GM21619 (cell line): ENCODE data around the gene KRT35.
"Not testable (repeated sequence)": the region's sequence is repeated elsewhere in the genome, so short reads cannot be mapped to it uniquely, and the experiment has no call there.

Experiments
- ATAC-seq: cut with Tn5 transposase; IDR thresholded peaks from one replicate; pipeline ENCODE4 v1.9.1; 2021; ENCODE audit not compliant: unreplicated experiment

The KRT35 gene

DNA sequence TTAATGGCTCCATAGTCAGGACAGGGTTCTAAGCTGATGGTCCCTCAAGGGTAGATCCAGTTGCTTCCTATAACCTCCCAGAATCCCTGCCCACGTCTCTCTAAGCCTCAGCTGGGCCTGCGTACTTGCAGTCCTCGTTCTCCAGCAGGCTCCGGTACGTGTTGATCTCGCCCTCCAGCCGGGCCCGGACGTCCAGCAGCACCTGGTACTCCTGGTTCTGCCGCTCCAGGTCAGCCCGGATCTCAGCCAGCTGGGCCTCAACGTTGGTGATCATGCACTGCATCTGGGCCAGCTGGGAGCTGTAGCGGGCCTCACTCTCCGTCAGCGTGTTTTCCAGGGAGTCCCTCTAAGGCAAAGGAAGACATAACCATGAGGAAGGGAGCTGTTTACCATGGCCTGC is 18.2 kb downstream of the KRT35 start:
- ATAC-seq, result no peak

DNA sequence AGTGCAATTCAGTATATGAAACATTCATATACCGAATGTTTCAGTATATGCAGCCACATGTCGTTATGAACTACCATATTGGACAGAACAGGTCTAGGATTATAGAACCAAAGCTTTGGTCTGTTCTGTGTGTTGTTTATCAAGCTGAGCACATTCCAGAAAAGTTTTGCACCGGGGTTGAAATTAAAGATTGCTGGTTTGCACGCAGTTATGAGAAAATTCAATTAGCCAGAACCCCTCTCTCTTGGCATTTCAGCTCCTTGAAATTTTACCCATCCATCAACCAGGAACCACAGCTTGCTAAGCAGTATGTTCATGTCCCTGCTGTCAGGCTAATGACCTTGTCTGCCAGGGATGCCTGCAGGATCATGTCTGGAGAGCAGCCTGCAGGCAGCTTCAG is 23.3 kb downstream of the KRT35 start:
- no peak for ATAC-seq

DNA sequence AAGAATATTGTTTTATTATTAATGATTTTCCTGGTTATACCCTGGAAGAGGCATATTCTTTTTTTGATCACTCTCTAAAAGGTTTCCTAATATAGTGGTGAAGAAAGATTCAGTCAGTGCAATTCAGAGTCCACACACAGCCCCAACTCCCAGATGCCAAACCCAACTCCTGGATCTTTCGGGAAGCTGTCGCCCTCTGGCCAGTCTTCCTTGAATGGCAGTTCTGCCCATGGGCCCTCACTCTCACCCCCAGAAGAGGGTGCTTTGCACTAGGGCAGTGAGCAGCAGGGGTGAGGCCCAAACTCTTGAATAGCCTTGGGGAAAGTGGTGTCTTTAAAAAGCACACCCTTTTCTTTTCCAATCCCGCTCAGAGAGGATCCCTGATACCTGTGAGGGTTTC is 24.7 kb downstream of the KRT35 start:
- no peak for ATAC-seq

DNA sequence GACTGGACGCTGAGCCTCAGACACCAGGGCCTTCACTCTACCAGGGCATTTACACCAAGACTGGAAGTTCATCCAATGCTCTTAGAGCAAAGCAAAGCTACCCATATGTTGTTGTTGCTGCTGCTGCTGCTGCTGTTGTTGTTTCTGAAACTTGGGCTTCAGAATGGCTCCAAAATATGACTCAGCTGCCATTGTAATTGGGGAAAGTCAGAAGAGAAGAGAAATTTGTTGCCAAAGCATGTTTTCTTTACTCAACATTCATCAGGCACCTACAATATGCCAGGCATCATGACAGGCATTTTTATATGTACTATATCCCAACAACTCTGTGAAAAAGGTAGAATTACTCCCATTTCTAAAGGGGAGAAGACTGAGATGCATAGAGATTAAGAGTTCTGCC is 25.7 kb downstream of the KRT35 start:
- ATAC-seq, result no peak

DNA sequence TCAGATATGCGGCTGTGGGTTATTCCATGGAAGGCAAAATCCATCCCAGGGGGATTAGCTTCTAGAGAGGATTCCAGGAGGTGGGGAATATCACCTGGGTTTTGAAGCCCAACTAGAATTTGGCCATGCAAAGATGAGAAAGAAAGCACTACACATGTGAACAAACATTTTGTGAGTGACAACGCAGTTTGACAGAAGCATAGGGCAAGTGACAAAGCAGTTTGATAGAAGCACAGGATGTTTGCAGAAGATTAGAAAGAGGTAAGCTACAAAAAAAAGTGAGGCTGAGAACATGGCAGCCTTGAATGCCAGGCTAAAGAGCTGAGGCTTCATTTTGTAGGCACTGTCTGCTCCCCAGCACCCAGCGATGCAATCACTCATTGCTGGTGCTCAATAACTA is 27.9 kb downstream of the KRT35 start:
- ATAC-seq, result no peak

DNA sequence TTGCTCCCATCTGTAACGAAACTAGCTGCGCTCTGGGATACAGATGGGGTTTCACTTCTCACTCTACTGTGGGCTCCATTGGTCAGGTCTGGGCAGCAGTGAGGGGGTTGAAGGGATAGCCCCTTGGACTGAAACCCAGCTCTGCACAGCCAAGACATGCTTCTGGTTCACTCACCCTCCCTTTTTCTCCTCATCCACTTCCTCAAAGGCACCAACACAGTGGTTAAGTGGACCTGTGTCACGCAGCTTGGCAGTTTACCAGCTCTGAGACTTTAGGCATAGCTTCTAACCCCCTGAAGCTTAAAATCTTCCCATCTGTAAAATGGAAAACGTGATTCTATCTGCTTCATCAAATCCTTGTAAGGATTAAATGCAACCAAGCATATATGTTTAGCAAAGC is 28.7 kb downstream of the KRT35 start:
- no peak for ATAC-seq

DNA sequence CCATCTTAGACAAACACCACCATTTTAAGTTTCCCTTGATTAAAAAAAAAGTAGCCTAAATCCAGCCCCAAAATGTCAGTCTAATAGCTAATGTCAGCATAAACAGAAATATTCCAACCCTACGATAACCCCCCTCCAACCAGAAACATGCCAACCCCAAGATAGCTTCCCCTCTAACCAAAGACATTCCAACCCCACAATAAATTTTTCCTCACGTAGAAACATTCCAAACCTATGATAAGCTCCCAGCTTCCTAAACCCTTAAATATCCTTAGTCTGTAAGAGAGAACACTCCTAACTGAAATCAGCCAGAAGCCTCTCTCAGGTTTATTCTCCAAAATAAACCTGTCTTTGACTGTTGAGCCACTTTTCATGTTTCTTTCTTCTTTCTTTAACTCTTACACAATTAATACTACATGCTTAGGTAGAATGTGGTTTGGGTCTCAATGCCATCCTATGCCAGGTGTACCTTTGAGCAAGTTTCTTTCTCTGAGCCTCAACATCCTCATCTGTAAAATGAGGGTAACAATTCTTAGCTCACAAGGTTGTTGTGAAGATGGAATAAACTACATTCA is 29.7 kb downstream of the KRT35 start:
- ATAC-seq, result no peak

DNA sequence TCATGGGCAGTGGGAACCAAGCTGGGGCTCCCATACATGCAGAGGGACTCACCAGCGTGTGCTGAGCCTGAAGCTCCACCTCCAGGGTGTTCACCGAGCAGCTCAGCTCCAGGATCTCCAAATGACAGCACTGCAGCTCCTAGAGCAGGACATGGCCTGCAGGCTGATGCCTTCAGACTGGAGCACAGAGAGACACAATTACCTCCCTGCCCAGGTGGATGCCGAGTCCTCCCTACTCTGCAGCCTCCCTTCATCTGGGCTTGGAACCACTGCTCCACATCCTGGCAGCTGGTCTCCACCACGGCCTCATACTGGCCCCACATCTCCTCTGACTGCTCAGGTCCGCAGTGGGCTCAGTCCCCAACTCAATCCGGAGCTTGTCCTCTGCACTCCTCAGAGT is 31.9 kb downstream of the KRT35 start:
- ATAC-seq, result no peak

DNA sequence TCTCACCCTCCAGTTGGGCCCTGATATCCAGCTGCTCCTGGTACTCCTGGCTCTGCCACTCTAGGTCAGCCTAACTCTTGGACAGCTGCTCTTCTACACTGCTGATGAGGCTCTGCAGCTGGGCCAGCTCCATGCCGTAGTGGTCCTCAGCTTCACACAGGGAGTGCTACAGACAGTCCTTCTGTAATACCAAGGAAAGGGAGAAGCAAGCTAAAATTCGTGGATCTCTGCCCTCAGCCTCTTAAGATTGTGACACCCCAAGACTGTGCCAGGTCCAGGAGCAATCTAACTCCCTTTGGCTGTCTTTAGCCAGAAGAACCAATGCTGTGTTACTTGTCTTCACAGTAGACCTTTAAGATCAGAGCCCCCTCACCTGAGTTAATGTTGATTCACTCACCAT is 32.4 kb downstream of the KRT35 start:
- ATAC-seq, result no peak

DNA sequence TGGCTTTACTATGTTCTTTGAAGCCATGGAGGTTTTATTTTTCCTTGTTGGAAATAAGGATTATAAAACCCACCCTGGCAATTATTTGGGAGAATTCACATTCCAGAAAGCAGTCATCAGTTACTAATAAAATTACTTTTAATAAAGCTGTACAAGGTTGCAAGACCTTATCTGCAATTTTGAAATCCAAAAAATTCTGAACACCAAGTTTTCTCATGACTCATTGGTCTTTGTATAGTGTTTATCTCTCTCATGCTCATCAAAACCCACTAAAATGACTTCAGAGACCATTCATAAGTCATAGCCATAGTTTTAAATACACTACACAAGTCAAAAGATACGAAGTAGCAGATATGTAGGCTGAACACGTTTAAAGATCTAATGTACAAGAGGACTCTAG is 34.1 kb downstream of the KRT35 start:
- no peak for ATAC-seq

DNA sequence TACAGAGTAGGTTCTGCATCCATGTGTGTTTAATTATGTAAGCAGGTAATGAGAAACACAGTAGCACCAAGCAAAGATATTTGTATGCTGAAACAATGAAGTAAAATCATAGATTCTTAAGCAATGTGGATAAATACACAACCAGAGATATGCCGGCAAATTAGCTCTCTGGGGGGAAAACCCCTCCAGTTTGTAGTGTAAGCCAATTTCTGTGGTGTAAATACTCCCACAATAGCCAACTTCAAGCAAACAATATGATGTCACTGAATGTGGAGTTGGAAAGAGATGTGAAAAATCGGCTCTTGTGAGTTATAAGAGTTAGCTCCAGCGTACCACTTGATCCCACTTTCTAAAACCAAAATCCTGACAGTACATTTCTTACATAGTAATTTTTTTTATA is 36.3 kb downstream of the KRT35 start:
- no peak for ATAC-seq

DNA sequence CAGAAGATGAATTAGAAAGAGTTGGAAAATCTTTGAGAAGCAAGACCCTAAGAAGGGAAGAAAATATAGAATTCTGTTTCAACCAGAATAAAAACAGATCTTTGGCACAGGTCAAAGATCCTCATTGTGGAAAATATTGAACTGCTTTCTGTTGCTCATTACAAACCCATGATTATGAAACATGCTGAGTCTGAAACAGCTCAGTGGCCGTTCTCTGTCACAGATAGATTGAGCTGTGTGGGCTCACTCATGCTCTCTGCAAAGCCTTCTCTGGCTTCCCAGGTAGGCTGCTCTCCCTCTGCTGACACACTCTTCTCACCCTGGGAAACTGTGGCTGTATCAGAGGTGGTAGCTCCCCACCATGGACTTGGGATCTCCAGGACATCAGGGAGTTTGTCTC is 36.8 kb downstream of the KRT35 start:
- no peak for ATAC-seq

DNA sequence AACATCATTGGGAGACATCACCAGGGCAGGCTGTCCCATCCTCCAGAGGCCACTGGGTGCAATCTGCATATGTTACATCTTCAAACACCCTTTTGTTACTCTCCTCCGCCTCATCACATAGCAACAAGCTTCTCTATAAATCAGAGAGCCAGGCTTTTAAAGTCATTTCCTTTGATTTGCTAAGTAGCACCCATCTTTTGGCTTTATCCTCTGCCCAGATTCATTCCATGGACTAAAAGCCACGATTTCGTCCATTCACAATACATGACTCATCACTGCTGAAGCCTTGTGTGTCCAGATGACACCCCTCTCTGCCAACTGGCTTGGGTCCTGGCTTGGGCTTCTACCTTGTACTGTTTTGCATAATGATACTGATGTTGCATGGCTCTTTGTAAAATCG is 38.2 kb downstream of the KRT35 start:
- ATAC-seq, result no peak

DNA sequence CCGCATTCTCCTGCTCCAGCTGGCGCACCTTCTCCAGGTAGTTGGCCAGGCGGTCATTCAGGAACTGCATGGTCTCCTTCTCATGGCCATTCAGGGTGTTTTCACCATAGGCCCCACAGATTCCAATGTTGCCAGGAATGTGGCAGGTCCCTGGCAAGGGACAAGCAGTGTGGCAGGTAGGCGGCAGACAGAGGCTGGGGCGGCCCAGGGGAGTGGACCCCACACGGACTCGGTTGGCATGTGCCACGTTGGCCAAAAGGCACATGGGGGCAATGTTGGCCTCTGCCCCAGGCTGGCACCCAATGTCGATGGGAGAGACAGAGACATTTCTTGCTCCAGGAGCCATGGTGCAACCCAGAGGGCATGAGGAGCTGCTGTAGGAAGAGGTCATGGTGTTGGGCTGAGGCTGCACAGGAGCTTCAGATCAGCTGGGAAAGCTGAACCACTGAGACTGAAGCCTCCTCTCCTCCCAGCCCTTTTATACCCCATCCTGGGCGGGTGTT is 40.4 kb downstream of the KRT35 start, which contains the start of gene KRT38:
TSS of gene KRT38 (minus strand) at position 453 of the 503 bp plus-strand sequence. CDS start at position 391, 62 bp downstream.
- ATAC-seq, result no peak

DNA sequence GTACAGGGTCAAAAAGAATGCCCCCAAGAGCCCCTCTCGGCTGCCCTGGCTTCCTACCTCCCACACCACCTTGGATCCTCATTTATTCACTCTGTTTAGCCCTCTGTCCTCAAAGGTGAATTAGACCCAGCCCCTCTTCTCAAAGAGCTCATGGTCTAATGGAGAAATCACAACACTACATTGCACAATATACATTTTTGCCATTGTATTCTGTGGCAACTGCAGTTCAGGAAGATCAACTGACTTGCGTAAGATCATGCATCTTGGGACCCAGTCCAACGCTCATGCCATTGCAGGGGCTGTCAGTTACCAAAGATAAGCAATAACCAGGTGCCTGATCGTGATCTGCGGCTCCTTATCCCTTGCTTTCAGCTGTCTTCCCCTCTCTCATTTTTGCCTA is 41.6 kb downstream of the KRT35 start:
- ATAC-seq, result no peak

DNA sequence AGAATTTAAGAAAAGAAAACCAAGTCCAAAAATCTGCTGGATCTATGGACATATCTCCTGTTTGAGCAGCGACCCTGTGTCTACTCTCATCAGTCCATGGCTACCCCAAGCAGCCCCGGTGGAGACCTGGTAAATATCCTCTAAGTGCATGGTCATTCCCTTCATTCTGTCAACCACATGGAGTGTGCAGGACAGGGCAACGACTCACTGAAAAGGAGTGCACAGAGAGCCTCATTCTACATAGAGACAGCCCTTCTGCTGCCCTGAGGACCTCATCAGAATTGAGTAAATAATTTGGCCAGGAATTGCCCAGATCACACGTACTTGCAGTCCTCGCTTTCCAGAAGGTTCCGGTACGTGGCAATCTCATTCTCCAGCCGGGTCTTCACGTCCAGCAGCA is 43.2 kb downstream of the KRT35 start:
- ATAC-seq, result no peak

DNA sequence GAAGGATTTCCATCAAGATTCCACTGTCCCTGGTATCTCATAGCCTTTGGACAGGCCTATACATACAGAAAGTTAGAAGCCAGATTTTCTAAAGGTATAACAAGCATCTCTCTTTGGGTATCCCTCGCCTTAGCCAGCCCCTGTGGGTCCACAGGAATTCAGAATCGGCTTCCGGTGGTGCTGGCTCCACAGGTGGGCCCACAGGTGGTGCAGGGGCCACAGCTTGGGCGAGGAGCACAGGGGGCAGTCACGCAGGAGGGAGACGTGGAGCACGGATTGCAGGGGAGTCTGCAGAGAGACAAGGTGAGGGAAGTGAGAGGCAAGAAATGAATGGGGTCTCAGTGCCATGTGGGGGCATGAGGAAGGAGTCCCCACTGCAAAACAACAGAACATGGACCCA is 43.7 kb downstream of the KRT35 start:
- no peak for ATAC-seq

DNA sequence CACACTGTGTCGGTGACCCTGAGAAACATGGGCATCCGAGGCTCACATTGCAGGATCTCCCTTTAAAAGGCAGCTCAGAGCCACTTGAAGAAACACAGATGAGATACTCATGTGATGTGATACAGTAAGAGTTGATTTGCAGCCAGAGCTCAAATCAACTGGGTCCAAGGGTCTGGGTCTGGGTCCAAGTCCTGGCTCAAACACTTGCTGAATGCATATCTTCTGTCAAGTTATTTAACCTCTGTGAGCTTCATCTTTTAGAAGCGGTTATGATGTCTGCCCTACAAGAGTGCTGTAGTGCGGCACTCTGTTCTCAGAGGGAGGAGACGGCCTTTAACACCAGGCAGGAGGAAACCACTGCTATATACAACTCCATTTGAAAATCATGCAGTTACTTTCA is 46.5 kb downstream of the KRT35 start:
- no peak for ATAC-seq

DNA sequence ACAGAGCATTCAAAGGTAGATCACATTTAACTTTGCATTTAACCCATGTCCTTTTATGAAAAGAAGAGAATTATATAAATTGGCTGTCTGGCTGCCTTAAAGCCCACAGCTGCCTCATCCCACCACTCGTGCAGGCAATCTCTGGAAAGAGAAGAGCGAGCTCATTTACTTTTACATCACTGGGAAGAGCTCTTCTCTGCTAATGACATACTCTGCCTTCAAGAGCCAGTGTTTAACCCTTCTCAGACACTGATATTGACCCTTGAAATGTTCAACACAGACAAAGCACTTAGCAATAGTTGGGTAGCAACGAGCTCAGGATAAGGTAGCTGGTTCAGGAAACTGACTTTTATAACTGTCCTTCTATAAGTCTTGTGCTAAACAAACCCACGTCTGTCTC is 46.9 kb downstream of the KRT35 start:
- ATAC-seq, result no peak

DNA sequence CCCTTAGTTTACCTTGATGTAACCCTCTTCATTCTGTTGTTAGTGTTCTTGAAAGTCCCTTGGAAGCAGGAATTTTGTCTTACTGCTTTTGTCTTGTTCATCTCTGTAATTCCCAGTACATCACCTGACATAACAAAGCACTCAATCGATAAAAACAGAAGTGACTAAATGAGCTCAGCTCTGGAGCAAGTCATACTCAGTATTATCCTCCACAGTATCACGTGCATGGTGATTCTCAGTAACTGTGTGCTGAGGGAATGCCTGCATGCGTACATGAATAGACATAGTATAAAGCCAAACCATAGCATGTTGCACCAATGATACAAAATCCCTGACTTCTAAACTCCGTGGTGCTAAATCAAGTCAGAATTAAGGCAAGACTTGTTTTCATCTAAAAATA is 47.4 kb downstream of the KRT35 start:
- no peak for ATAC-seq

DNA sequence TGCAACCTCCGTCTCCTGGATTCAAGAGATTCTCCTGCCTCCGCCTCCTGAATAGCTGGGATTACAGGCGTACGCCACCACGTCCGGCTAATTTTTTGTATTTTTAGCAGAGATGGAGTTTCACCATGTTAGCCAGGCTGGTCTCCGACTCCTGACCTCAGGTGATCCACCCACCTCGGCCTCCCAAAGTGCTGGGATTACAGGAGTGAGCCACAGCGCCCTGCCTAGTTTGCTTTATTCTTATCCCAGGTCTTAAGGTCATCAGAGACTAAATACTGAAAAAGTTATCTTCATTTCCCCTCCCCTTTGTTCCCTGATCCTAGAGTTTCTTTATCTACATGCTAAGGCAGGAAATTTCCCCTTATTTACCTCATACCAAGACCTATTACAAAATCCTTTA is 50.6 kb downstream of the KRT35 start:
- not testable (repeated sequence) for ATAC-seq

DNA sequence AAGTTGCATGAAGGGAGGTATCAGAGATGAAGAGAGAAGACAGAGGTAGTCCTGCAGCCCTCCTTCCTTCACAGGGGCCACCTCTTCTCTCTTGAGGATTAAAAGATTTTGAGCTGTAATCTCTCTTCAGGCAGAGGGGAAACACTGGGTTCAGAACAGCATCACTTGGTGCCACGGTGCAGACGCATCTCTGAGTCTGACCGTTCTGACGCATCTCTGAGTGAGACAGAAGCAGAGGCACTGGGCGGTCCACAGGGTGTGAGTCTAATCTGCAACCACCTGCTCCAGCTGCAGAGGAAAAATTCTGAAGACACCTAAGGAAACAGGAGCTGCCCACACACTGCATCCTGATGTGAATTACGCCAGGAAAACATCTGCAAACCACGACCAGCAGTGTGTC is 51.3 kb downstream of the KRT35 start:
- no peak for ATAC-seq

DNA sequence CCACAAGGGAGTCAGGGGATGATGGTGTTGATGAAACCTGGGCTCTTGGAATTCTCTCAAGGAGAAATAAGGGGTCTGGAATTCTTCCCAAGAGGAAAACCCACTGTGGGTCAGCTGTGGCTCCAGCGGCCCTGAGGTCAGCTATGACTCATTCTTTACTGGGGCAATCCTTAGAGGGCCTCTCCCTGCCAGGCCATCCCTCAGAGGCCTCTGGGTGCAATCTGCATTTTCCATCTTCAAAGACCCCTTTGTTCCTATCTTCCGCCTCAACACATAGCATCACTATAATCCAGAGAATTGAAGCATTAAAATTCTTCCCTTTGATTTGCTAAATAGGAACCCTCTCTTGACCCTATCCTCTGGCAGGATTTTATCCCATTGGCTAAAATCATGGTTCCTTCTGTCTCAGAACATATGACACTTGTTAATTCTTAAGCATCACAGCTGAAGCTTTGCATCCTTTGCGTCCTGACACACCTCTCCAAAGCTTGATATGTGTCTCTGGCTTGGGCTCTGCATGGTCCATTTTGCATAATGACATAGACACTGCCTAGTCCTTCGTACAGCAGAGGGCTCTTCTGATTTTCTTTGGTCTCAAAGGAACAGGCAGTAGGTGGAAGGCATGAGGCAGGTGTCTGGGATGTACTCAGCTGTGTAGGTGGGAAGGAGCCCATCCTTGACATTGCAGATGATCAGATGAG is 52.2 kb downstream of the KRT35 start:
- no peak for ATAC-seq
